Common myeloid progenitor, CD34-positive (primary cell): ENCODE data around the gene HOXD1.

Experiments
- CTCF ChIA-PET: fragments of 350-600 bp; sonication (Branson Sonifier 250); formaldehyde crosslinking; loops from one replicate; lab custom pipeline; 2021; ENCODE audit warnings: antibody characterized with exemption; lab: Charles Lee
- POLR2A ChIA-PET: fragments of 350-600 bp; sonication (Branson Sonifier 250); formaldehyde crosslinking; loops from one replicate; lab custom pipeline; 2021; ENCODE audit warnings: antibody characterized with exemption; lab: Charles Lee
- DNase-seq, 3 donors: peaks; one replicate each; pipeline versions ENCODE4 v3.0.0 to v3.0.0-alpha.2; 2013
- H3K27ac ChIP-seq, 2 experiments: 1 replicate in 1 of 2; 2 replicates in 1 of 2; pipeline ENCODE4 v1.7.0; 2013; ENCODE audit warnings: inconsistent platforms in 2 of 2, low read length in 2 of 2, mild to moderate bottlenecking in 2 of 2, low read depth in 1 of 2, moderate library complexity in 1 of 2; ENCODE audit not compliant: severe bottlenecking in 2 of 2, insufficient read depth in 1 of 2, poor library complexity in 1 of 2
- H3K27me3 ChIP-seq, 5 experiments: replicated peaks in 2 of 5; 1 replicate in 3 of 5; 2 replicates in 2 of 5; pipeline versions ENCODE4 v1.6.1 to v1.7.0; 2013; ENCODE audit warnings: low read length in 4 of 5, mild to moderate bottlenecking in 2 of 5, moderate library complexity in 2 of 5, inconsistent platforms in 1 of 5; ENCODE audit not compliant: insufficient read depth in 5 of 5, control insufficient read depth in 4 of 5
- H3K36me3 ChIP-seq, 4 experiments: 1 replicate in 2 of 4; 2 replicates in 2 of 4; pipeline versions ENCODE4 v1.6.1 to v1.7.0; 2013; ENCODE audit warnings: low read length in 3 of 4, control low read depth in 1 of 4, mild to moderate bottlenecking in 1 of 4; ENCODE audit not compliant: control insufficient read depth in 4 of 4, insufficient read depth in 4 of 4
- H3K4me1 ChIP-seq, 4 experiments: 1 replicate in 3 of 4; 2 replicates in 1 of 4; pipeline versions ENCODE4 v1.6.1 to v1.7.1; 2013; ENCODE audit warnings: low read length in 3 of 4, mild to moderate bottlenecking in 3 of 4, control low read depth in 1 of 4, inconsistent platforms in 1 of 4, moderate library complexity in 1 of 4; ENCODE audit not compliant: control insufficient read depth in 4 of 4, insufficient read depth in 4 of 4; ENCODE audit errors: control extremely low read depth in 1 of 4
- H3K4me3 ChIP-seq, 7 experiments: 1 replicate in 4 of 7; 2 replicates in 3 of 7; pipeline versions ENCODE4 v1.5.1 to v1.7.0; 2013; ENCODE audit warnings: mild to moderate bottlenecking in 7 of 7, low read length in 6 of 7, moderate library complexity in 6 of 7, inconsistent platforms in 2 of 7, low read depth in 2 of 7, control low read depth in 1 of 7; ENCODE audit not compliant: insufficient read depth in 4 of 7, control insufficient read depth in 1 of 7; ENCODE audit errors: extremely low read depth in 1 of 7
- H3K9me3 ChIP-seq, 5 experiments: 1 replicate in 4 of 5; 2 replicates in 1 of 5; pipeline versions ENCODE4 v1.6.1 to v1.7.1; 2013; ENCODE audit warnings: low read length in 4 of 5, mild to moderate bottlenecking in 2 of 5, inconsistent platforms in 1 of 5, low read depth in 1 of 5, moderate library complexity in 1 of 5; ENCODE audit not compliant: control insufficient read depth in 4 of 5, insufficient read depth in 2 of 5; ENCODE audit errors: control extremely low read depth in 1 of 5
- WGBS: methylation state at CpG from one replicate; pipeline ENCODE4 v1.1.5; 2013; ENCODE audit not compliant: insufficient coverage; 5-methylcytosine and 5-hydroxymethylcytosine counted together

The HOXD1 gene

GRCh38 chr2:176172895-176173566 lies 15.4 kb upstream of the HOXD1 start:
- Histone ChIP-seq H3K9me3 (peaks cover 0 to under 1% (median 0%) of the 10 kb centered on the region in 5 experiments), H3K27me3 (peaks cover 31 to 98% (median 68%) of the 10 kb centered on the region in 5 experiments), H3K36me3 (no peaks in the 10 kb centered on the region), H3K27ac (no peak overlapping the region), H3K4me3 (no peak overlapping the region), H3K4me1 (peaks cover 0 to 11% (median 4%) of the 10 kb centered on the region in 4 experiments)
- DNase-seq, result no peak
- 17% methylated on average over 1 of the region's 14 CpGs for WGBS
- POLR2A ChIA-PET, result no interaction called here
- CTCF ChIA-PET, result interaction anchor here (0.8 to 1.2 kb wide), 3 partner anchors 13 to 88 kb away, joined by 3 to 4 read pairs (median 3); no protein-coding TSS in a partner anchor

DNA sequence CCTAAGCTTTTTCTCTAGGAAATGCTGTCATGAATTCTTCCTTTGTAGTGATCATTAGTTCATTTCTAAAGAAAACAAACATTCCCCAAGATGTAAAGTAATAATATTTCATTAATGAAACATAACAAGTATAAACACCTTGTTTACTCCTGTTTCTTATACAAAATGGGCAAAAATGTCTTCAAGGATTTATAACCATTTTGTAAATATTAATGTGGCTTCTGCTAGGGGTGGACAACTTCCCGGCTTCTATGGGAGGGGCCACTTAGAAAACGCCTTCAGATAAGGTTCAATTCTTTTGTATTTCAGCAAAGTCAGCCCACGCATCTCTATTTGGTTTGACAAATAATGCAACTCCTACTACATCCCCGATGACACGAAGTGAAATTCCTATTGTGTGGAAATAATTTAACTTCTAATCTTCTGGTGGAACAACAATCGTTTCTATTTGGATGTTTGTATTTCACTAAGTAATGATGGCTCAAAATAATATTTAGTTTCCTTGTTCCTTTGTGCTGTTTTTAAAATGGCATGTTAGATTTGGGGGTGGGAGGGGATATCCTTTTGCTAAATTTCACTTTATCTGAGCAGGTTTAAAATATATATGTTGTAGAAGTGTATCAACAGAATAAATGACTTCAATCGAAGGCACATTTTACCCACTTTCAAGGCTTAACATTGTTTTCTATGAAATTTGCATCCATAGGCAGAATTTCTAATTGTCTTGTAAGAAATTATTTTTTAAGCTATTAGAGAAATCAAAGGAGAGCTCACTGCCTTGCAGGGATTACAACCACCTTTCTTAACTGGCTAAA lies 14.7 kb upstream of the HOXD1 start:
- H3K4me1 ChIP-seq, result peaks cover 0 to 18% (median 10%) of the 10 kb centered on the region in 4 experiments
- no peak overlapping the region for H3K4me3 ChIP-seq
- DNase-seq, result no peak
- no peak overlapping the region for H3K27ac ChIP-seq
- ChIA-PET POLR2A (no interaction called here), CTCF (interaction anchor here (0.6 to 3.5 kb wide), 5 partner anchors 8 to 281 kb away, joined by 3 to 14 read pairs (median 4); no protein-coding TSS in a partner anchor)
- 0% methylated on average over 1 of the region's 7 CpGs for WGBS
- peaks cover 31 to 100% (median 68%) of the 10 kb centered on the region in 5 experiments for H3K27me3 ChIP-seq
- H3K9me3 ChIP-seq, result no peaks in the 10 kb centered on the region
- no peaks in the 10 kb centered on the region for H3K36me3 ChIP-seq

DNA sequence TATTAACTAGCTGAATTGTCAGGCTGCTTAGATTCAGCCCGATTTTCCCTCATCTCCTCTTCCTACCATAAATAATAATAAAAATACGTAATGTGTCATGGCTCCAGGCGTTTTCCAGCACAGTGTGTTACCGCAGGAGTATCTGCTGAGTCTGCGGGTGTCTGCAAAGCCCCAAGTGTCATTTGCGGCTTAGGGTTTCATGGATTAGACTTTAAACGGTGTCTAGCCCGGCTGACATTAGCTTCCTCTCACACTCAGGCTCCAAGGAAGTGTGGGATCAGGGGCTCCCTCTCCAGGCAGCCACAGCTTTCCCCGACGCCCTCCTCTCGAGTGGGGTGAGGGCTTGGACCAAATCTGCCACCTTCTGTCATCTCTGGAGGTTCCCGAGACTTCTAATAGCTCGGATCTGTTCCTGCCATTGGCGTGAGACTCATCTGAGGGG lies 14.1 kb upstream of the HOXD1 start:
- POLR2A ChIA-PET, result interaction anchor here (0.6 kb wide), 1 partner anchor 524 kb away, joined by 4 read pairs; no protein-coding TSS in a partner anchor
- Histone ChIP-seq H3K36me3 (no peaks in the 10 kb centered on the region), H3K27ac (no peak overlapping the region), H3K4me1 (peaks cover 0 to 18% (median 10%) of the 10 kb centered on the region in 4 experiments), H3K27me3 (peaks cover 37 to 100% (median 71%) of the 10 kb centered on the region in 5 experiments), H3K4me3 (no peak overlapping the region), H3K9me3 (no peaks in the 10 kb centered on the region)
- DNase-seq, result no peak
- CTCF ChIA-PET, result interaction anchor here (0.6 to 3.5 kb wide), 4 partner anchors 9 to 280 kb away, joined by 3 to 14 read pairs (median 6); no protein-coding TSS in a partner anchor
- 5% methylated on average over 10 of the region's 14 CpGs for WGBS

DNA sequence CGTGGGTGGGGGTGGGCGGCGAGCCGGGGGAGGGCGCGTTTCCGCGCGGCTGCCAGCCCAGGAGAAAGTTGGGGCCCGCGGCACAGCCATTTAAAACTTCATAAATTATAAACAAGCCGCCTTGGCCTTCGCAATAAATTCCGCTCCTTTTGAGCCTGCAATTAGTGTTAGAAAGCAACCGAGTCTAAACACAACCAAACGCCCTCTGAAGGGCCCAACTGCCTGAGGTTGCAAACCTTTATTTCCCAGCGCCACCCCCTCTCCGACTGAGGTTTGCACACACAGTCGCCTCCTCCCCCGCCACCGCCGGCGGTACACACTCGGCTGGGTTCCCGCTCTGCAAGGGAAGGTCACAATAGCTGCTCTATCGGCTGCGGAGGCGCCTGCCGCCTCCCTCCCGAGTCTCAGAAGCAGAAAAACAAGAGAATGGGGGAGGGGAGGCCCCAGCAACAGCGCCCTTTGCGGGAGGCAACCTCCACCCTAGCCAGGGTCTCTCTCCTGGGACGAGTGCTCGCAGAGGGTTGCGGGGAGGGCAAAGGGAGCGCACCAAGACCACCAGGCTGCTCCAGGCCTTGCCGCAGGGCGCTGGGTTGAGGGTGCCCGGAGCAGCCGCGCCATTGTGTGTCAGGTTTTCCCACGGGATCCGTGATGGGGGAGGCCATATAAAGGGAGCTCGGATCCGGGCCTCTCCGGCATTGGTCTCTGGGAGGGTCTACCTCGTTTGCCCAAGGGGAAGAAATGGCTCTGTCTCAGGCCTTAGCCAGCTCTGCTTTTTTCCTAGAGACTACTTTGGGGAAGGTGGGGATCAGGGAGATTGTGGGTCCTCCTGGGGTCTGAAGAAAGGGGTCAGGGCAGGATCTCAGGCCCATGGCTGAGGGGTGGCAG lies 13.4 kb upstream of the HOXD1 start:
- no peaks in the 10 kb centered on the region for H3K9me3 ChIP-seq
- no peaks in the 10 kb centered on the region for H3K36me3 ChIP-seq
- peaks cover 40 to 100% (median 73%) of the 10 kb centered on the region in 5 experiments for H3K27me3 ChIP-seq
- ChIA-PET CTCF (interaction anchor here (0.6 to 3.5 kb wide), 6 partner anchors 10 to 379 kb away, joined by 3 to 14 read pairs (median 4); no protein-coding TSS in a partner anchor), POLR2A (interaction anchor here (0.6 kb wide), 1 partner anchor 524 kb away, joined by 4 read pairs; no protein-coding TSS in a partner anchor)
- H3K27ac ChIP-seq, result no peak overlapping the region
- H3K4me1 ChIP-seq, result peaks cover 0 to 18% (median 10%) of the 10 kb centered on the region in 4 experiments
- no peak for DNase-seq
- H3K4me3 ChIP-seq, result no peak overlapping the region
- 8% methylated on average over 35 of the region's 47 CpGs for WGBS

DNA sequence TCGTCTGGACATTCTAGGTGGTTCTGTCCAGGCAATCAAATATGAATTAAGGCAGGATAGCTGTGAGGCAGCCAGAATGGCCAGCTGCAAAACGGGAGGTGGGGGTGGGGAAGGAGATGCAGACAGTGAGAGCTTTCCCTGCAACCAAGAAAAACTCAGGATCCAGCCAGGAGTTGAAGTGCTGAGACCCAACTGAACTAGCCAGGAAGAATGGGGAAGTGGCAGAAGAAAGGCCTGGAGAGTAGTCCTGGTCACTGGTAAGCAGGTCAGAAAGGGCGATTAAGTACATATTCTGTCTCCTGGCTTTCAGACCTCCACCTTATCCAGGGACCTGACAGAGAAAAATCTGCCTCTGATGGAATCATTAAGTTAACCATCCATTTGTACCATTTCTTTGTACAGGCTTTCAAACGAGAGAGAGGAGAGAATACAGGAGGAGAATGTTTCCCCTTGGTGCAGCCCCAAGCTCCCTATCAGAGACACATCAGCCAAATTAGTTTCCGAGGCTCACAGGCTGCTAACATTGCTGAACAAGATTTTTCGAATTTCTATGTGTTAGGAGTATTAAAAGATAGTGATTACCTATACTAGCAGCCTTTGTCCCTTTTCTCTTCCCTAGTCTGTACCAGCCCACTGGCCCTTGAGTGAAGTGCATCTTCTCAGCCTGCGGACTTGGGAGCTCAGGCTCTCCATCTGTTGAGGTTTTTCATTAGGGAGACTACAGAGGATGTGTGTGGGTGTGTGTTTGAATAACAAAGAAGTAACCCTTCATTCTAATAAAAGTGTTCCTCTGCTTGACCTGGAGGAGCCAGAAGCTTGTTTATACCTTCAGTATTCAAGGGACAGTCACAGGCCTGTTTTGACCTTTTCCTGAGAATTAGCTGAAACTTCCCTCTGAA lies 12.5 kb upstream of the HOXD1 start:
- no peak for DNase-seq
- WGBS, result 0% methylated on average over 1 of the region's 7 CpGs
- no peaks in the 10 kb centered on the region for H3K9me3 ChIP-seq
- no peak overlapping the region for H3K27ac ChIP-seq
- peaks cover 49 to 100% (median 75%) of the 10 kb centered on the region in 5 experiments for H3K27me3 ChIP-seq
- H3K4me3 ChIP-seq, result no peak overlapping the region
- ChIA-PET CTCF (interaction anchor here (0.6 to 3.5 kb wide), 6 partner anchors 10 to 378 kb away, joined by 3 to 14 read pairs (median 4); no protein-coding TSS in a partner anchor), POLR2A (no interaction called here)
- no peaks in the 10 kb centered on the region for H3K36me3 ChIP-seq
- H3K4me1 ChIP-seq, result peaks cover 0 to 18% (median 10%) of the 10 kb centered on the region in 4 experiments
